Measurements from ENCODE around the gene DNHD1. TPM values are rescaled to one million over a fixed set of nuclear protein-coding genes. Genes with fewer than 3 reads are reported as not detected.
A peak's percentile ranks its signal among the peaks of the same experiment; 100 is the strongest.

Gene DNHD1
- total and polyA plus RNA-seq, 2 of the 13 experiments (the other 11 are each of a cell fraction or from before 2014, with no cell fraction given): 2.7 to 9.3 TPM

DNA sequence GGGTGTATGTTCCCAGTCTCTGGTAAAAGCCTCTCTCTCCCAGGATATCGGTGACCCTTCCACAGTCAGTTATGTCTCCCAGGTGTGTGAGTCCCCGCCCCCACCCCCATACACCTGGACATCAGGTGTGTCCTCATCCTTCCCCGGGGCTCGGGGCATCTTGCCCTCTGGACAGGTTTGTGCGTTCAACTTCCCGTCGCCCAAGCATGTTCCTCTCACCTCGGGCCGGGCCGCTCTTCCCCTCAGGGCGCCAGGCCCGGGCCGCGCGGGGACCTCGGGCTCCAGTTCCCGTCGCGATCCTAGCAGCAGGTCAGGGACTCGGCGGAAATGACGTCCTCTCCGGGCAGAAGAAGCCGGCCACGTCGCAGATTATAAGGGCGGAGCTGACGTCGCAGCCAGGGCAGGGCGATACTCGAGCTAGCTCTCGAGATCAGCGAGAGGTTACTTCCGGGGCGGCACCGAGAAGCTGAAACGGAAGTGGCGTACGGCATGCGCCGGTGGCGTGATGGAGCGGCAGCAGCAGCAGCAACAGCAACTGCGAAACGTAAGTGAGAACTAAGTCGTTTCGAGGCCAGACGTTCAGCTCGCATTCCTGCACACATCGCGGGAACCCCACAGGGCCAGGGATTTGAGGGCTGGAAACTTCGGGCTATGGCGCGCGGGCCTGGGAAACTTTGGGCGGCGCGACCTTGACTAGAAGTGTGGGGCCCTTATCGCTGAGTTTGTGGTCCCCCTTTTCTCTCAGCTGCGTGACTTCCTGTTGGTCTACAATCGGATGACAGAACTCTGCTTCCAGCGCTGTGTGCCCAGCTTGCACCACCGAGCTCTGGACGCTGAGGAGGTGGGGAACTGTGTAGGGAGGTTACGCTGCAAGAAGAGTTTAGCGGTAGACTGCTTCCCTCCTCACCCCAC lies 15.8 kb upstream of the DNHD1 start, which contains the start of the genes ARFIP2 and TIMM10B (continued):
- TF ChIP-seq PTBP1 (IDR thresholded peaks at IDR 0.05; ENCODE audit: low read depth, low read length, poor library complexity, severe bottlenecking) (no peak), MBD4 (IDR thresholded peaks at IDR 0.05; ENCODE audit: borderline replicate concordance, low read length) (no peak), ASH2L (IDR thresholded peaks at IDR 0.05; ENCODE audit: insufficient read length, low read depth, low read length) (peak; percentile 75), ZFP36L2 (CRISPR knock-in tag; IDR thresholded peaks at IDR 0.05) (no peak), ZNF333 (CRISPR knock-in tag; IDR thresholded peaks at IDR 0.05; ENCODE audit: borderline replicate concordance) (peak; percentile 47; the same call in 1 of the 2 replicates), ZNF143 (CRISPR knock-in tag; IDR thresholded peaks at IDR 0.05) (peak; percentile 55), SIX1 (CRISPR knock-in tag; IDR thresholded peaks at IDR 0.05; ENCODE audit: borderline replicate concordance) (no peak), PITX1 (CRISPR knock-in tag; IDR thresholded peaks at IDR 0.05) (peak; percentile 54), HOXD1 (CRISPR knock-in tag; IDR thresholded peaks at IDR 0.05) (peak; percentile 59; the same call in 1 of the 2 replicates), NCOA2 (CRISPR knock-in tag; IDR thresholded peaks at IDR 0.05) (no peak), NRL (CRISPR knock-in tag; IDR thresholded peaks at IDR 0.05; ENCODE audit: borderline replicate concordance) (0 out of 2 replicates have a peak, but pooled peaks have one; percentile 7), ELF4 (CRISPR knock-in tag; IDR thresholded peaks at IDR 0.05; ENCODE audit: borderline replicate concordance) (peak; percentile 85; the same call in 1 of the 2 replicates), SYNCRIP (IDR thresholded peaks at IDR 0.05; ENCODE audit: insufficient read depth, low read depth, low read length) (no peak), RFXANK (CRISPR knock-in tag; IDR thresholded peaks at IDR 0.05) (no peak)
- TF ChIP-seq, protein P1, sequence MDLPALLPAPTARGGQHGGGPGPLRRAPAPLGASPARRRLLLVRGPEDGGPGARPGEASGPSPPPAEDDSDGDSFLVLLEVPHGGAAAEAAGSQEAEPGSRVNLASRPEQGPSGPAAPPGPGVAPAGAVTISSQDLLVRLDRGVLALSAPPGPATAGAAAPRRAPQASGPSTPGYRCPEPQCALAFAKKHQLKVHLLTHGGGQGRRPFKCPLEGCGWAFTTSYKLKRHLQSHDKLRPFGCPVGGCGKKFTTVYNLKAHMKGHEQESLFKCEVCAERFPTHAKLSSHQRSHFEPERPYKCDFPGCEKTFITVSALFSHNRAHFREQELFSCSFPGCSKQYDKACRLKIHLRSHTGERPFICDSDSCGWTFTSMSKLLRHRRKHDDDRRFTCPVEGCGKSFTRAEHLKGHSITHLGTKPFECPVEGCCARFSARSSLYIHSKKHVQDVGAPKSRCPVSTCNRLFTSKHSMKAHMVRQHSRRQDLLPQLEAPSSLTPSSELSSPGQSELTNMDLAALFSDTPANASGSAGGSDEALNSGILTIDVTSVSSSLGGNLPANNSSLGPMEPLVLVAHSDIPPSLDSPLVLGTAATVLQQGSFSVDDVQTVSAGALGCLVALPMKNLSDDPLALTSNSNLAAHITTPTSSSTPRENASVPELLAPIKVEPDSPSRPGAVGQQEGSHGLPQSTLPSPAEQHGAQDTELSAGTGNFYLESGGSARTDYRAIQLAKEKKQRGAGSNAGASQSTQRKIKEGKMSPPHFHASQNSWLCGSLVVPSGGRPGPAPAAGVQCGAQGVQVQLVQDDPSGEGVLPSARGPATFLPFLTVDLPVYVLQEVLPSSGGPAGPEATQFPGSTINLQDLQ (CRISPR knock-in tag; IDR thresholded peaks at IDR 0.05): no peak
- TF ChIP-seq, protein P2, sequence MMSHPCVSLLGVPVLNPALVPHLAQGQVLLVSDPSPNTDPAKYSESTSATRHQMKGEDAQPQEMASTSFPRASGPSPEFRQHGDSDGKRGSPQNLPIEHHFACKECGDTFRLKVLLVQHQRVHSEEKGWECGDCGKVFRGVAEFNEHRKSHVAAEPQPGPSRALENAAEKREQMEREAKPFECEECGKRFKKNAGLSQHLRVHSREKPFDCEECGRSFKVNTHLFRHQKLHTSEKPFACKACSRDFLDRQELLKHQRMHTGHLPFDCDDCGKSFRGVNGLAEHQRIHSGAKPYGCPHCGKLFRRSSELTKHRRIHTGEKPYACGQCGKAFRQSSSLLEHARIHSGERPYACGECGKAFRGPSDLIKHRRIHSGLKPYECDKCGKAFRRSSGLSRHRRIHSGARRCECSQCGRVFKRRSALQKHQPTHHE (CRISPR knock-in tag; IDR thresholded peaks at IDR 0.05; ENCODE audit: borderline replicate concordance): no peak; the same call in 1 of the 2 replicates
- TF ChIP-seq, protein P3, sequence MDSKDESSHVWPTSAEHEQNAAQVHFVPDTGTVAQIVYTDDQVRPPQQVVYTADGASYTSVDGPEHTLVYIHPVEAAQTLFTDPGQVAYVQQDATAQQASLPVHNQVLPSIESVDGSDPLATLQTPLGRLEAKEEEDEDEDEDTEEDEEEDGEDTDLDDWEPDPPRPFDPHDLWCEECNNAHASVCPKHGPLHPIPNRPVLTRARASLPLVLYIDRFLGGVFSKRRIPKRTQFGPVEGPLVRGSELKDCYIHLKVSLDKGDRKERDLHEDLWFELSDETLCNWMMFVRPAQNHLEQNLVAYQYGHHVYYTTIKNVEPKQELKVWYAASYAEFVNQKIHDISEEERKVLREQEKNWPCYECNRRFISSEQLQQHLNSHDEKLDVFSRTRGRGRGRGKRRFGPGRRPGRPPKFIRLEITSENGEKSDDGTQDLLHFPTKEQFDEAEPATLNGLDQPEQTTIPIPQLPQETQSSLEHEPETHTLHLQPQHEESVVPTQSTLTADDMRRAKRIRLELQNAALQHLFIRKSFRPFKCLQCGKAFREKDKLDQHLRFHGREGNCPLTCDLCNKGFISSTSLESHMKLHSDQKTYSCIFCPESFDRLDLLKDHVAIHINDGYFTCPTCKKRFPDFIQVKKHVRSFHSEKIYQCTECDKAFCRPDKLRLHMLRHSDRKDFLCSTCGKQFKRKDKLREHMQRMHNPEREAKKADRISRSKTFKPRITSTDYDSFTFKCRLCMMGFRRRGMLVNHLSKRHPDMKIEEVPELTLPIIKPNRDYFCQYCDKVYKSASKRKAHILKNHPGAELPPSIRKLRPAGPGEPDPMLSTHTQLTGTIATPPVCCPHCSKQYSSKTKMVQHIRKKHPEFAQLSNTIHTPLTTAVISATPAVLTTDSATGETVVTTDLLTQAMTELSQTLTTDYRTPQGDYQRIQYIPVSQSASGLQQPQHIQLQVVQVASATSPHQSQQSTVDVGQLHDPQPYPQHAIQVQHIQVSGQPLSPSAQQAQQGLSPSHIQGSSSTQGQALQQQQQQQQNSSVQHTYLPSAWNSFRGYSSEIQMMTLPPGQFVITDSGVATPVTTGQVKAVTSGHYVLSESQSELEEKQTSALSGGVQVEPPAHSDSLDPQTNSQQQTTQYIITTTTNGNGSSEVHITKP (CRISPR knock-in tag; IDR thresholded peaks at IDR 0.05; ENCODE audit: low read depth): no peak
- TF ChIP-seq, protein P4, sequence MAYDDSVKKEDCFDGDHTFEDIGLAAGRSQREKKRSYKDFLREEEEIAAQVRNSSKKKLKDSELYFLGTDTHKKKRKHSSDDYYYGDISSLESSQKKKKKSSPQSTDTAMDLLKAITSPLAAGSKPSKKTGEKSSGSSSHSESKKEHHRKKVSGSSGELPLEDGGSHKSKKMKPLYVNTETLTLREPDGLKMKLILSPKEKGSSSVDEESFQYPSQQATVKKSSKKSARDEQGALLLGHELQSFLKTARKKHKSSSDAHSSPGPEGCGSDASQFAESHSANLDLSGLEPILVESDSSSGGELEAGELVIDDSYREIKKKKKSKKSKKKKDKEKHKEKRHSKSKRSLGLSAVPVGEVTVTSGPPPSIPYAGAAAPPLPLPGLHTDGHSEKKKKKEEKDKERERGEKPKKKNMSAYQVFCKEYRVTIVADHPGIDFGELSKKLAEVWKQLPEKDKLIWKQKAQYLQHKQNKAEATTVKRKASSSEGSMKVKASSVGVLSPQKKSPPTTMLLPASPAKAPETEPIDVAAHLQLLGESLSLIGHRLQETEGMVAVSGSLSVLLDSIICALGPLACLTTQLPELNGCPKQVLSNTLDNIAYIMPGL (CRISPR knock-in tag; IDR thresholded peaks at IDR 0.05; ENCODE audit: borderline replicate concordance in 1 of 2, low read depth in 1 of 2): peak; percentile 80 to 81

Measured in HepG2 (cell line).